GM21390 (cell line): Measurements from ENCODE around the gene CA9.

Source experiments
- ATAC-seq: cut with Tn5 transposase; IDR thresholded peaks from one replicate; pipeline ENCODE4 v1.9.1; 2021; ENCODE audit not compliant: unreplicated experiment

CA9 gene

DNA sequence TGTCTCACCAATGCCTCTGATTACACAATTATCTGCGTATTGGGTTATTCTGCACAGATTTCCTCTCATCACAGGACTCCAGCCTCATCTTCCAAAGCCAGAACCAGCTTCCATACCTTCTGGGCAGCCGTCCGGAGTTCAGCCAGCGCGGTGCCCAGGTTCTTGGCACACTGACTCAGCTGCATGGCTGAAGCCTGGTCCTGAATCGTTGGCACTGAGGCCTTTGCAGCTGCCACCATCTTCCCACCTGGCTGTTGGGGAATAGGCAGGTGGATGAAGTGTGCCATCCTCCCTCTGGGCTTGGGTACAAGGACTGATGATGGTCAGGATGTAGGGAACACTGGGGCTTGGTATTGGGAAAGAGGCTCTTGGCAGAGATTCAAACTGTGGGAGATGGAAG lies 40.4 kb downstream of the CA9 start:
- ATAC-seq = no peak

DNA sequence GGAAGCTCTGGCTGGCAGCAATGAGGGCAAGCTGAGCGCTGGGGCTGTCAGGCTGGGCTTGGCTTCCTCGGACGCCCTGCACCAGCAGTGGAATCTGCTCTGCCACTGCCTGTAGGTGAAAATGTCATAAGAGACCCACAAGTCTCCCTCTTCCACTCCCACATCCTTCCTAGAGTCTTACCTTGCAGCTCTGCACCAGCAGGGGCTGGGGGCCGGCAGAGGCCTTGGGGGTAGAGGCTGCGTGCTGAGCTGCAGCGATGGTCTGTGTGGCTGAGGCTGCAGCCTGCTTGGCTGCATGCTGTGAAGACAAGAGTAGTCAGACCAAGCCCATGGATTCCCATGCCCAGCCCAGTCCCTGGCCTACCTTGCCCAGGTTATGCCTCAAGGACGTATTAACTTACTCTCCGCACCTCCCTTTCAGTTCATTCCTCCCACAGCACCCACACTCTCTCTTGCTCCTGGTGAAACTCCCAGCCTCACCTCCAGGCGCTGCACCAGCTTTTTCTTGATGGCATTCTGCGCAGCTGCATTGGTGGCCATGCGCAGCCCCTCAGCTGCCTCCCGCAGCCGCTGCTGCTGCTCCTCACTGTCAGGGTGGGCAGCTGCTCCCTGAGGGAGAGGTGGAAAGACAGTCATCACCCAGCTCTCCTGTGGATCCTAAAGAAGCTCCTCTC lies 41.0 kb downstream of the CA9 start:
- ATAC-seq = no peak

DNA sequence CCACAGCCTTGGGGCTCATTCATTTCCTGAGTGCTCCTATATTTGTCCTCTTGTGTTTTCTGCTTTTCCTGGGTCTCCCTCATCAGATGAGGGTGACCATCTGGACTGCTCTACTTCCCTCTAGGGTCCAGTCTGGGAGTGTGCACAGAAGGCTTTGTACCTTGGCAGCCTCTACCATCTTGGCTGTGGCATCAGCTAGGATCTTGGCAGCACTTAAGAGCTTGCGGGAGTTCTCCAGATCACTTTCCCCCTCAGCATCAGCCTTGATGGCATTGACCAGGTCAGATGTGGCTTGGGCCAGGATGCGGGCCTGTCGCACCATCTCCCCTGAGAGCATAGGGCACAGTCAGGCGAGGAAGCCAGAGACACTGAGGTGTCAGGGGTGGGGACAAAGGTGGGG lies 42.5 kb downstream of the CA9 start:
- ATAC-seq = no peak

DNA sequence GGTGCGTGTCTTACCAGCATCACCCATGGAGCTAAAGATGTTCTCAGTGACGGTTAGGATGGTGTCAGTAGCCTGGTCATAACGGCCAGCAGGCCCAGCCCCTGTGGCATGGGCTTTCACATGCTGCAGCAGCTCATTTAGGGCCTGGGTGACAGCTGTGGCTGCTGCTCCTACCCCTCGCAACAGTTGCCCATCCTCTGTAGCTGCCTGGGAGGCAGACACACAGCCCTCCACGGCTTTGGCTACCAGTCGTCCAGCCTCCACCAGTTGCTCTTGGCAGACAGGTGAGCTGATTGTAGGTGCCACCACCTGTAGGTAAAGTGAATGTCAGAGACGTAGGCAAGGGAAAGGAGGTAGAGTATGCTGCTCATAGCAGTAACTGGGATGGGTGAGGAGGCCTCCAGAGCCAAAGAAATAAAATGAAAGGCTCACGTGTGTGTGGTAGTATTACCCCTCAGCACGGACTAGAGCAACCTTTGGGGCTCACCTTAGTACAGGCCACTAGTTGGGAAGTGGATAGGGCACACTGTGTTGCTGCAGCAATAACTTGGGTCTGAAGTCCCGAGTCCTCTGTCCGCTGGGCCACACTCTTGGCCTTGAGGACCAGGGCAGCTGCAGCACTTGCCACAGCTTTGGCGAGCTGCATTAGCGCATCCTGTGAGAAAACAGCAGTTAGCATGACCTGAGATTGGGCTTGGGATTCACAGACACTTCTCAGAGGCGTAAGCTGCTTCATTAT lies 43.6 kb downstream of the CA9 start:
- ATAC-seq = no peak

DNA sequence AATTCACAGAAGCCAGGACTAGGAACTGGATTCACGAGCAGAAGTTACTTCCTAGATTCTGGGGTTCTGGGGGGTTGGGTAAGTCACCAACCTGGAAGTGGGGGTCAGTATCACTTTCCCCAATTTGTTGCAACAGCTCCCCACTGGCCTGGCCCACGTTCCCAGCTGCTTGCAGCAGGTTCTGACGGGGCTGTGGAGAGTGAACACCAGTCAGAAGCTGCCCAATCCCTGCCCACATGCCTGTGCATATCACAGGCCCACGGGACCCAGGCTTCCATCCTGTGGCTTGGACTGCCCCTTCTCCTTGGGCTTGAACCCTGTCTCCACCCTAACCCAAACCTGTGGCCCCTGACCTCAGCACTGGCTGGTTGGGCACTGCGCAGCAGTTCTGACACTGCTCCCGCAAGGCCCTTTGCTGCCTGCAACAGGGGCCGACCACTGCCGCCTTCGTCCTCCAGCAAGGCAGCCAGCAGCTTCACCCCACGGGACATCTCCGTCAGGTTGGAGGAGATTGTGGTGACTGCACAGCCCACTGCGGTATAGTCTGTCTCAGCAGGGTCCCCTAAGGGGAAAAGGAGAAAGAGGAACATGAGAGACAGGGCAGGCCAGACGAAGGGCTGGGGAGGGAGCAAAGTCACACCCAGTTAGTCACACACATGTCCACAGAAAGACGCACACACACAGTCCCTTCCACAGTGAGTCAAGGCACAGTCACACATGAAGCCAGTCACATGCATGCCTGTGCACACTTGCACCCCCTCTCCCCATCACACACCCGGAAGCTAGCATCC lies 45.2 kb downstream of the CA9 start:
- no peak for ATAC-seq

DNA sequence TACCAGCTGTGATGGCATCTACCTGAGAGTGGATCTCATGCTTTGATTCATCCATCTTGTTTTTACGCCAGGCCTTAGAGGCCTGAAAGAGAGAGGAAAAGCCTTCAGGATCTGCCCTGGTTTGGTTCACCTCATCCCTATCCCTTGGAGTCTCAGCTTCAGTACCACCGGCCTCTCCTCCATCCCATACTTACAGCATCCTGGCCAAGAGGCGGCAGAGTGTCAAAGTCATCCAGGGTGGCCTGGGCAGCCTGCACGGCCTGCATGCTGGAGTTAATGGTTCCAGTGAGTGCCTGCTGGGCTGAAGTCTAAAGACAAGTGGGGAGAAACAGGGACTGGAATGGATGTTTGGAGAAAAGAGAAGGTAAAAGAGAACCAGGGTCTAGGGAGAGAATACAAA lies 45.8 kb downstream of the CA9 start:
- ATAC-seq = no peak

DNA sequence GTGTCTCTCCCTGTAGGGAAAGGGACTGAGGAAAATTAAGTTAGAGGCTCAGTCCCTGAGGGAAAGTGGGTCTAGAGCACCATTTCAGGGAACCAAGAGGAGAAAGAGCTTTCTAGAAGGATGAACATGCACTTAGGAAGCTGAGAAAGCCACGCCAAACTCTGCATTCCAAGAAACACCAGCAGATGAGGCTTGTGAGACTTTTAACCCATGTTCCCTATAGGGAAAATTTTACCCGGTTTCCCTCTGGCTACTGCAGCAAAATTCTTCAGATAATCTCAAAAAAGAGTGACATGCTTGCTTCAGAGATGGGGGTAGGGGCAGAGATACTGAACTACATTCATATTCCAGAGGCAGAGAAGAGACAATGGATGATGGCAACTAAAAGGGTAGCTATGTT lies 49.7 kb downstream of the CA9 start:
- no peak for ATAC-seq

DNA sequence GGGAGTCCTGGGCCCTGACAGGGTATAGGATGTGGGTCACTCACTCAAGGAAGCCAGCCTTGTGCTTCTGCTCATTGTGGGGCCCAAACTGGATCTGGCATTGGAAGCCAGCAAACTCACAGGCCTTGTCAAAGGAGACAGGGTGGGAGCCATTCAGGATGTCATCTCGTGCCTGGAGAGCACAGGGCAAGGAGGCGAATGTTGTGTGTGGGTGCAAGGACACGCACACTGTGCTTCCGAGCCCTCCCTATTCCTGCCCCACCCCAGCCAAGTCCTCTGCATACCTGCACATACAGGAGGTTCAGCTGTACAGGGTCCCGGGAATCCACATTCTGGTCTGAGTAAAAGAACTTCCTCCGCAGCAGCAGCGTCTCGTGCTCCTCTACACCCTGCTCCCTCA lies 50.2 kb downstream of the CA9 start:
- no peak for ATAC-seq

DNA sequence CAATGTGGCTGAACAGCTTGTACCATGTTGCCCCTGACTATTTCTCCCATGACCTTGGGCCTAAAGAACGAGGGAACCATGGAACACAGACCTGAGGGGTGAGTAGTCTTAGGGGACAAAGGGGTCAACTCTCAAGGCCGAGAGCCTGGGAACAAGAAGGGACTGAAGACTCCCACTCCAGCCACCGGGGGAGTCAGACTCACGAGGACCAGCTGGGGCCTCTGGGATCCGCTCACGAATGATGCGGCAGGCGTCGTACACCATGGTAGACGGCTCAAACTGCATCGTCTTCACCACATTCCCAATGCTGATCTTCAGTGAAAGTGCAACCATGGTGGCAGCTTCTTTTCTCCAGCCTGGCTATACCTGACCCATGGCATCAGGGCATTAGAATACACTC lies 51.6 kb downstream of the CA9 start:
- no peak for ATAC-seq

DNA sequence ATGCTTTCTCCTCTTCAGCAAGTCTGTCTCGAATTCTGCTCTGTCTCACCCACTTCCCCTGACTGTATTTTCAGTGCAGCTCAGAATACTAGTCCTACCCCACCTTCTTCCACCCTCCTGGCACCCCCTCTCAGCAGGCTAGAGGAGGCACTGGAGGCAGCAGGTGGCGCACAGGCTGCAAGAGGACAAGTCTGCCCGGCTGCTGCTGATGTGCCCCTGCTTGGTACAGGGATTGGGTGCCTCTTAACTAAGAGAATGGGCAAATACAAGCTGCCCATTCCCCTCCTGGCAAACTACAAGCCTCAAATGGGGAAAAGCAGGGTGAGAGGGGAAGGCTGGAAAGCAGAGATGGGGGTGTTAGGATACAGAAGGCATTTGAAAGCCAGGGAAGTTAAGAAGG lies 53.2 kb downstream of the CA9 start:
- no peak for ATAC-seq

DNA sequence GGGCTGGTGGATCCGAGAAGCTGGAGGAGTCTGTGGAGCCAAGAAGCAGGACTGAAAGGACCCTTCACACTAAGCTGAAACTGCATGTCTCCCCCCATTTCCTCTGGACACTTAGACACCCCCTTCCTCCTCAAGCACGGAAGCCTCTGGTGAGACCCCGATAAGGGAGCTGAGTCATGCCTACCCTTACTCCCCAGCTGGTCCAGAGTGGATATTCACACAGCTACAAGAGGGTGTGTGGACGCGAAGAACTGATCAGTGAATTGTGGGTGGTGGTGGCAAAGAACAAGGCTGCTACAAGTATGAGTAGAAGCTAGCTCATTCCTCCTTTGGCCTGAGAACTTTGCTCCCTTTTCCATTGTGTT lies 53.9 kb downstream of the CA9 start:
- no peak for ATAC-seq

DNA sequence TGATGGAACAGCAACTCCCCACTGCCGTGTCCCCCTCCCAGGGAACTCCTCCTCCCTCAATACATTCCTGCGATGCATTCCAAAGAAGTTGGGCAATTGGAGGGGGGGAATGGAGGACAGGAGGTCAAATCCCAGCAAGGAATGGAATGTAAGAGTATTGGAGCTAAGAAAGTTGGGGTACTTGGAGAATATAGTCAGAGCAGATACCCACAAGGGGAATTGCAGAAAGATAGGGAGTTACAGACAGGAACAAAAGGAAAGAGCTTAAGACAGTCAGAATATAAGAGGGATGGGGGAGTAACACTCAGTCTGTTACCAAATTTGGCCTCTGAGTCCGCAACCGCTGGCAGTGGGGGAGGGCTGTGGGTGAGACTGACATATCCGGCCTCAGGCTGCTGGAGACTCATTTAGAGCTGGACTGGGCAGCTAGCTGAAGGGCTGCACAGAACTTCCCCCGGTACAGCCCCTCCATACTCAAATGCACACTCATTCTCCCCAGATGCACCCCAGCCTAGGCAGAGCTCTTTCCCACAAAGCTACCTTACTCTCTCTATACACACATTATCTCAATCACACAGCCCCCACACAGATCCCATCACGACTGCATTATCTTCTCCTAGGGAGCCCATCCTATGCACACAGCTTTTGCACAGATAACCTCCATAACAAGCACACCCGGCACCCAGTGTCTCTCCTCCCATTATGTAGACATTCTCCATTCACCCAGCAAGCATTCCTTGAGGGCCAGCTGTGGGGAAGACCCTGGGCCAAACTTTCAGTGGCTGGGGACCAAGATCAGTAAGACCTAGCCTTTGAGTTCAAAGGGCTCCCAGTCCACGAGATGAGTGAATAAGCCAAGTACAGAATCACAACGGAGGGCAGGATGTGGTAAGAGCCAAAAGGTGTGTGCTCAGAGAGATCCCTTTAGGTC lies 54.6 kb downstream of the CA9 start:
- no peak for ATAC-seq

DNA sequence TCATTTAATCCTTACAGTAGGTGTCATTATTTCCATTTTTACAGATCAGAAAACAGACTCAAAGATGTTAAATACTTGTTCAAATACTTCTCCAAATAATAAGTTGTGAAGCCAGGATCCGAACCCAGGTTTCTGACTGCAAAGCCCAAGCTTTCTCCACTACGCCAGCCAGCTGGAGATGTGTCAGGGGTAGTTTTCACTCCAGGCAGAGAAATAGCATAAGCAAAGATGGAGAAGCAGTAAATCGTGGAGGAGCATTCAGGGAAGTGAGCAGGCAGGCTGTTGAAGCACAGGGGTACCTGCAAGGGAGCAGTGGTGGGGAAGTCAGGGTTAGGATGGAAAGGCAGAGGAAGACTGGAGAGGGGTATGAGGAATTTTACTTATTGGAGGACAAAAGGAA lies 55.4 kb downstream of the CA9 start:
- ATAC-seq = no peak

DNA sequence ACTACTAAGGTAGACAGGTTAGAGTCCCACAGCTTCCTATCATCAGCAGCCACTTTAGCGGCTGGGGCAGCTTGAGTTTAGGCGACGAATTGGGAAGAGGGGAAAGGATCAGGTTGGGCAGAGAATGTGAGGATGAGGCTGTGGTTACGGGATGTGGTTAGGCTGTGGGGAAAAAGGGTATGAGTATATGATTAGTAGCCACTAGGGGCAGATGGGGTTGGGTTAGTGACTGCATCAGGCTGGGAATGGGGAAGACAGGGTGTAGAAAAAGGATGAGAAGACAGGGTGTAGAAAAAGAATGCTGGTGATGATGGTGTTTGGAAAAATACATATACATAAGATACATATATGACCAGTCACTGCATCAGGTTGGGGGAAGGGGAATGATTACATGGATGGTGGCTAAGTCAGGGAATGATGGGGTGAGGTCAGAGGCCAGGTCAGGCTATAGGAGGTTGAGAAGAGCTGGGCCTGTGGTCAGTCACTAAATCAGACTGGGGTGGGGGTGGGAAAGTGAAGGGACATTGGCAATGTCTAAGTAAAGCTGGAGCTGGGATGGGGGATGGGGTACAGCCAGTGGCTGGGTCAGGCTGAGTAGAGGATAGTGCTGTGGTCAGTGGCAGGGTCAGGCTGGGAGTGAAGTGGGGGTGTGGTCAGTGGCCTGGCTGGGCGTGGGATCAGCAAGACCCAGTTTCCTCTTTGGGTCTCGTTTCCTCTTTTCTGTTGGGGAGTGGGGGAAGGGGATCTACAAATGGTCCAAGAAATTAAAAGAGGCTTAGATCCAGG lies 56.2 kb downstream of the CA9 start:
- ATAC-seq = no peak

DNA sequence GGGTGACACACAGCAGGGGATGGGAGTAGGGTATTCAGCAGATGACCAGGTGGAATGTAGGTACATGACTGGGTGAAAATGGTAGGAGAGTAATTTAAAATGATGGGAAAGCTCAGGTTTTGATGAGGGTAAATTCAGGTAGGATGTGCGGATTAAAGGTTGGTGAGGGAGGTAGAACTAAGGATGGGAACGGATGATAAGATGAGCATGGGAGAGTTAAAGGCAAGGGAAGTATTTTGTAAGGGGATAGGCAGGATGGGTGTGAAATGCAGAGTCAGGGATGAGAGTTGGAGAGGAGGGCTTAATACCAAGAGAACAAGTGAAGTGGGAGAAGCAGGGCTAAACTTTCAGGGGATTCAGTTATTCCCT lies 56.7 kb downstream of the CA9 start:
- no peak for ATAC-seq
